RPMI7951 (cell line): Measurements from ENCODE around the gene ZSWIM6. TPM values are rescaled to one million over a fixed set of nuclear protein-coding genes. Genes with fewer than 3 reads are reported as not detected.

Experiments used
- DNase-seq: peaks from one replicate; pipeline ENCODE4 v3.0.0-alpha.2; 2012; ENCODE audit warnings: low read depth
- total RNA-seq: library from RNA; depleted of rRNA; stranded (reverse); fragments of >200 nt; shearing (Covaris generic); gene quantifications from 2 replicates; pipeline ENCODE4 v1.2.3, GENCODE V29; 2014

Gene ZSWIM6
- total RNA-seq, 1 experiment from 2014 or later, result 5.0 TPM

GRCh38 chr5:61538722-61539501 lies 206.9 kb downstream of the ZSWIM6 start:
- no peak for DNase-seq

- no peak for DNase-seq
These were observed 217.5 kb downstream of the ZSWIM6 start for GRCh38 chr5:61549530-61549929.

GRCh38 chr5:61551637-61552313 lies 219.7 kb downstream of the ZSWIM6 start:
- DNase-seq, result no peak

- DNase-seq, result no peak
These were observed 227.1 kb downstream of the ZSWIM6 start for GRCh38 chr5:61559146-61559545.

DNA sequence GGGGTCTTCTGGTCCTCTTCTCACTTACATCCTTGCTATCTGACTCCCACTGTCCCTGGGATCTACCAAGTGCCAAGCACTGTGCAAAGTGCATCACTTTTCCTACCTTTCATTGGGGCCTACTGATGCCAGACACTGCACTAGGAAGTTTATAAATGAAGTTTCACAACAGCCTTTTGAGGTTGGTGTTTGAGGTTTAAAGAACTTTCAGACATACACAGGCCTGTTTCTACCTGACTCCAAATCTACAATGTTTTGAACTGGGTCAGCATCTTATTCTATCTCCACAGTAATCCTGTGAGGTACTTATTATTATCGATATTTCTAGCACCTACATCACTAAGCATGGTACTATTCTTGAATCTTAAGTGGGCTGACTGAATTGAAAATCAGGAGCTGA lies 227.7 kb downstream of the ZSWIM6 start:
- no peak for DNase-seq

GRCh38 chr5:61563401-61563800 lies 231.3 kb downstream of the ZSWIM6 start:
- peak; percentile 25 for DNase-seq

DNA sequence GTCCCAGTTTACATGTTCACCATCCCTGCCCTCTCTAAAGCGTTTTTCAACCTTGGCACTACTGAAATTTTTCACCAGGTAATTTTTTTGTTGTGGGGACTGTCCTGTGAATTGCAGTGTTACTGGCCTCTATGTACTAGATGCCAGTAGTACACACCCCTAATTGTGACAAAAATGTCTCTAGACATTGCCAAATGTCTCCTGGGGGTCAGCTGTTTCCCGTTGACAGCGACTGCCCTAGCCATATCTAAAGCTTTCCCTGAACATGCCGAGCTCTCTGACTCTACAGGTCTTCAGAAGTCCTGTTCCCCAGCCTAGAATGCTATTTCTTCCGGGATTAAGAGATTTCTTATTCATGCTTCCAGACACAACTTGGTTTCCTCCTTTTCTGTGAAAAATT lies 235.3 kb downstream of the ZSWIM6 start:
- DNase-seq, result no peak

GRCh38 chr5:61569353-61569752 lies 237.3 kb downstream of the ZSWIM6 start:
- DNase-seq, result no peak

DNA sequence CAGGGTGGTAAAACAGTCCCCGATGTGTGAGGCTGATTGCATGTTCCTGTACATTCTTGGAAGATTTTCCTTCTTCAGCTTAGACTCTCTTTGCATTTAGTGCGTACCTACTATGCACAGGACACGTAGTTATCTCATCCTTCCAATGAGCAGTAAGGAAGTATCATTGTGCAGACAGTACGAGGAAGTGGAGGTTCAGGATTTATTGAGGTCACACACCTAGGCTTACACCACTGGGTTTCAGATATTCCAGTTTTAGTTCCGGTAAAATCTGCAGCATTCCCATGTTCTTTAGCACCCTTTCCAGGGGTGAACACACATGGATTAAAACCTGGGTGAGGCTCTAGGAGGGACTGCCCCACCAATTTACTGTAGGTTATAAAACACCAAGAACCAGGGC lies 238.7 kb downstream of the ZSWIM6 start:
- DNase-seq, result no peak

- DNase-seq, result no peak
These were observed 240.9 kb downstream of the ZSWIM6 start for GRCh38 chr5:61572959-61573358.

- DNase-seq, result peak; percentile 76
These were observed 243.0 kb downstream of the ZSWIM6 start for GRCh38 chr5:61575103-61575502.

DNA sequence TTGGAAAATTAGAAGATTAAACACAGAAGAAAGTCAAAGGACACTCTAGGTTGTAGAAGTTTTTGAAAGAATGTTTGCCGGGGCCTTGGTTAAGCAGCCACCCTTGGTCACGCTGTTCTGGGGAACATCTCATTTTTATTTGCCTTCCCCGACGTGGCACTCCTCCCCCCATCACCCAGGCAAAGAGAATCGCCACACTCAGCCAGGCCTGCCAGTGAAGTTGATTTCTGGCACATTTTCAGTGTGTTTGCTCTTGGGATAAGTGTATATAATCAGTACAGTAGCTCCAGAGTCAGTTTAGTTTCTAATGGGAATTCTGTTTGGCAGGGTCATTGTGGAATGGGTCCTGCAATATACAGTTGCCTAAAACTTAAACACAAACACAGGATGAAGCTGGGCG lies 243.5 kb downstream of the ZSWIM6 start:
- DNase-seq, result no peak

DNA sequence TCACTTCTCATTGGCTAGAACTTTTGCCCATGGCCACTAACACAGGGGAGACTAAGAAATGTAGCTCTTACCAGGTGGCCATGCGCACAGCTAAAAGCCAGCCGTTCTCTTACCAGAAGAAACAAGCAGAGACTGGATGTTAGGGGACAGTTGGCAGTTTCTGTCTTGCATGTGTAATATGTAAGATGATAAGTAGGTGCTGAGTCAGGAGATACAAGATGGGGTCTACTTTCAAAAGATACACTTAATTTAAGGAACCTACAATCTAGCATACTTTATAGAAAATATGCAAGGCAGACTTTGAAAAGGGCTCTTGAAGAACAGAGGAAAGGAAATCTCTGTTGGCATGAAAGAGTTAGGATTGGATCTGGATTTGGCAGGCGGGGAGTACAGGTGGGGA lies 244.5 kb downstream of the ZSWIM6 start:
- no peak for DNase-seq

GRCh38 chr5:61578858-61579503 lies 246.9 kb downstream of the ZSWIM6 start:
- no peak for DNase-seq

GRCh38 chr5:61582205-61582820 lies 250.3 kb downstream of the ZSWIM6 start:
- no peak for DNase-seq

- no peak for DNase-seq
These were observed 250.8 kb downstream of the ZSWIM6 start for GRCh38 chr5:61582887-61583286.

DNA sequence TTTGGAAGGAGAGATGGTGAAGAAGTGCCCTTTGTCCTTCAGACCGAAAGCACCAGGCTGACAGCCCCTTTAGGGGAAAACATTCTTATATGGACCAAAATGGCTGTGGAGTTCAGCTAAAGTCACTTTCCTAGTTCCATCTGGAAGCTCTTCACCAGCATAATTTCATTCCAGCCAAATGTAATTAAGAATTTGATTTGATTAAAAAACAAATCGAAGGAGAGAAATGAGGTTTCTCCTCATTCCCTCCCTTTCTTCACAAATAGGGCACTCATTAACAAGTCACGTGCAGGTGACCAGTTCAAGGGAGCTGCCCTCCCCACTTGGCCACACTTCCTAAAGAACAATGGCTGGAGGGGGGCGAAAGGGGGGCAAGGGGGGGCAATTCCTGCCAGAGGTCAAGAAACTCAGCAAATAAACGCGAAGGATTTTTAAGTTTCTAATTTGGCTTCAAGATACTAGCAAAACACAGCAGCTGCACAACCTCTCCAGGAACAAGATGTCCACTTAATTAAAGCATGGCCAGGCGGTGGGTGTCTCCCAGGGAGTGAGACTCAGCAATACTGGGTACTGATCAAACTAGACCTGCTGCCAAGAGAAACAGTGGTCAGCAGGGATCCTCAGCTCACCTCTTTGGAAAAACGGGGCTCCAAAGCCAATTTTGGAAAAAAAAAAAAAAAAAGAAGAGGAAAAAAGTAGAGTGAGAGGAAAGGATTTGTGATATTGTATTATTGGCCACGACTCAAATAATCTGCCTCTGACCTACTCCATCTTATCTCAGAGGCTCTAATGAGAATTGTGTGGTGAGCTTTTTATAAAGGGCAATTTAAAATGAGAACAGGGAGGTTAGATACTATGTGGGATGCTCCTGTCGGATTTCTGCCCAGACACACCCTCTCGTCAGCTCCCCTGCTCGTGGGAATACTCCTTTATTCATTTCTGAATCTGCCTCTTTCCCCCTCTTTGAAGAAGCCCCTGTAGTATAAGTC lies 254.3 kb downstream of the ZSWIM6 start:
- no peak for DNase-seq

DNA sequence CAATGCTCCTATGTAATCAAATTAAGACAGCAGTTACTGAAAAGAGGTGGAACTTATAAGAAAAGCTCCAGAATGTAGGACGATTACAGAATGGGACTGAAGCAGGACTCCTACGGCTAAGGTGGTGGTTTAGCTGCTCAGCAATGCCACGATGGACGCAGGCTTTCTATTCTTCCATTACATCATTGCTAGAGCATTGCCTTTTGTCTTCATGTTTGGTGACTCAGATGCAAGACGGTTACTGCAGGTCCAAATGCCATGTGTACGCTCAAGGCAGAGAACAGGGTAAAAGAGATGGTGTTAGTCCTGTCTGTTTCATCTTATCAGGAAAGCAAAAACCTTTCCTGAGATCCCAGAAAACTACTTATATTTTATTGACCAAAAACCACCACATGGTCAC lies 255.1 kb downstream of the ZSWIM6 start:
- no peak for DNase-seq

- no peak for DNase-seq
These were observed 256.2 kb downstream of the ZSWIM6 start for GRCh38 chr5:61588216-61588615.

- DNase-seq, result no peak
These were observed 257.9 kb downstream of the ZSWIM6 start for GRCh38 chr5:61589946-61590345.

DNA sequence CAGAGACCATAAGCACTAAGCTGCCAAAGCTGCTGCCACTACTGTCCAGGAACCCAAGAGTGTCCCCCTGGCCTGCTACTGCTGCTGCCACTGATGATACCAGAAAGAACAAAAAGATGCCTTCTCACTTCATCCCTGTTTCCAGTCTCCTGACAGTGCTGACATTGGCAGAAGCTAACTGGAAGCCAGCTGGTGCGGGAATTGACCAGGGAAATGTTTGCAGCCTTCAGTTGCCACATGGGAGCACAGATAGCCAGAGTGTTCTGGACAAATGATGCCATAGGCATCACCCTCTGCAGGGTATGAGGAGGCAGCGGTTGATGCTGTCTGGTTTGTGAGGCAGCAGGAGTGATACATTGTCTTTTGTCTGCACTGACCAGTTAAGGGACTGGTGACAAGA lies 258.4 kb downstream of the ZSWIM6 start:
- DNase-seq, result no peak
